T-helper 1 cell (primary cell): ENCODE data around the gene MOCS2.
"Not testable (repeated sequence)": the region's sequence is repeated elsewhere in the genome, so short reads cannot be mapped to it uniquely, and the experiment has no call there.

Experiments
- DNase-seq, 5 donors: peaks; one replicate each; pipeline ENCODE4 v3.0.0-alpha.2; 2012 to 2020
- total RNA-seq, 4 donors: gene quantifications; one replicate each; lab custom pipeline; 2026; lab: John Stamatoyannopoulos, UW

MOCS2 gene
- total RNA-seq: 10.3 to 22.6 (median 15.8) reads per million in 4 donors

- DNase-seq: peak; percentile 80 to 94 (median 86)
Observed at GRCh38 chr5:53109443-53110127, at the start of gene MOCS2. TSS of gene MOCS2 (minus strand) at chr5:53109757. CDS start at chr5:53107174, 2,583 bp downstream.

- no peak for DNase-seq
Observed at GRCh38 chr5:53151713-53152458, 42.3 kb upstream of the MOCS2 start.

GRCh38 chr5:53133020-53133419 is 23.5 kb upstream of the MOCS2 start:
- DNase-seq: no peak

GRCh38 chr5:53130266-53130665 is 20.7 kb upstream of the MOCS2 start:
- no peak for DNase-seq

GRCh38 chr5:53128481-53128880 is 18.9 kb upstream of the MOCS2 start:
- no peak for DNase-seq

- no peak for DNase-seq
Observed at GRCh38 chr5:53127107-53127506, 17.6 kb upstream of the MOCS2 start.

- DNase-seq: no peak
Observed at GRCh38 chr5:53126521-53126920, 17.0 kb upstream of the MOCS2 start.

- no peak for DNase-seq
Observed at GRCh38 chr5:53123702-53124101, 14.1 kb upstream of the MOCS2 start.

- DNase-seq: no peak
Observed at GRCh38 chr5:53120165-53120564, 10.6 kb upstream of the MOCS2 start.

GRCh38 chr5:53118879-53119278 is 9.3 kb upstream of the MOCS2 start:
- DNase-seq: no peak

- DNase-seq: no peak
Observed at GRCh38 chr5:53116597-53116996, 7.0 kb upstream of the MOCS2 start.

- DNase-seq: no peak
Observed at GRCh38 chr5:53114988-53115387, 5.4 kb upstream of the MOCS2 start.

- no peak for DNase-seq
Observed at GRCh38 chr5:53113947-53114346, 4.4 kb upstream of the MOCS2 start.

GRCh38 chr5:53112909-53113308 is 3.4 kb upstream of the MOCS2 start:
- no peak for DNase-seq

- not testable (repeated sequence) for DNase-seq
Observed at GRCh38 chr5:53112307-53112706, 2.8 kb upstream of the MOCS2 start.

- DNase-seq: no peak
Observed at GRCh38 chr5:53111139-53111538, 1.6 kb upstream of the MOCS2 start.

GRCh38 chr5:53110156-53110555 is 599 bp upstream of the MOCS2 start:
- DNase-seq: no peak

GRCh38 chr5:53109056-53109442 is 508 bp downstream of the MOCS2 start:
- peak in 1 of 5 donors; percentile 18 for DNase-seq

GRCh38 chr5:53105611-53106300 is 3.8 kb downstream of the MOCS2 start:
- no peak for DNase-seq

GRCh38 chr5:53100606-53101005 is 9.0 kb downstream of the MOCS2 start:
- DNase-seq: no peak

GRCh38 chr5:53099546-53099945 is 10.0 kb downstream of the MOCS2 start:
- DNase-seq: no peak

- DNase-seq: peak; percentile 14 to 75 (median 52)
Observed at GRCh38 chr5:53095931-53096525, 13.5 kb downstream of the MOCS2 start.

- DNase-seq: no peak
Observed at GRCh38 chr5:53095217-53095616, 14.3 kb downstream of the MOCS2 start.
